GM21447 (cell line): ENCODE measurements around the gene INPP5A.
A peak's percentile ranks its signal among the peaks of the same experiment; 100 is the strongest.

Experiments used
- ATAC-seq: cut with Tn5 transposase; IDR thresholded peaks from one replicate; pipeline ENCODE4 v1.9.1; 2021; ENCODE audit not compliant: unreplicated experiment

INPP5A gene

DNA sequence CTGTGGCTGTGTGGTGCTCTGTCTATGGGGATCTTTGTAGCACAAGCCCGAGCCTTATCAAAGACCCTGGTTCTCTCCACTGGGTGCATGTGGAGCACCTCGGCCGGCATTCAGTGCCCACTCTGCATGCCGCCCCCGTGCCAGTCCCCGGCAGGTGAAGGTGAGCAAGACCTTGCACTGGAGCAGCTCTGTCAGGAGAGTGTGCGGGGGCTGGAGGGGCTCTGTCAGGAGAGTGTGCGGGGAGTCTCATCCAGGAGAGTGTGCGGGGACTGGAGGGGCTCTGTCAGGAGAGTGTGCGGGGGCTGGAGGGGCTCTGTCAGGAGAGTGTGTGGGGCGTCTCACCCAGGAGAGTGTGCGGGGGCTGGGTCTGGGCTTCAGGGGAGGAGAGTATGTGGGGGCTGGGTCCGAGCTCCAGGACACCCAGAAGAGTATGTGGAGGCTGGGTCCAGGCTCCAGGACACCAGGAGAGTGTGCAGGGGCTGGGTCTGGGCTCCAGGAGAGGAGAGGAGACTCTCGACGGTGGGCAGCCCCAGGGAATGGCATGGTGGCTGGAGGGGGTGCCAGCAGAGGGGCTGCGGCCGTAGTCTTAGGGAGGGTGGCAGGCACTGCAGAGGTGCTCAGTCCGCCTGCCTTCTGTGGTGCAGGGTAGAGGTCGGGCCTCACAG lies 40.8 kb downstream of the INPP5A start:
- ATAC-seq: no peak

DNA sequence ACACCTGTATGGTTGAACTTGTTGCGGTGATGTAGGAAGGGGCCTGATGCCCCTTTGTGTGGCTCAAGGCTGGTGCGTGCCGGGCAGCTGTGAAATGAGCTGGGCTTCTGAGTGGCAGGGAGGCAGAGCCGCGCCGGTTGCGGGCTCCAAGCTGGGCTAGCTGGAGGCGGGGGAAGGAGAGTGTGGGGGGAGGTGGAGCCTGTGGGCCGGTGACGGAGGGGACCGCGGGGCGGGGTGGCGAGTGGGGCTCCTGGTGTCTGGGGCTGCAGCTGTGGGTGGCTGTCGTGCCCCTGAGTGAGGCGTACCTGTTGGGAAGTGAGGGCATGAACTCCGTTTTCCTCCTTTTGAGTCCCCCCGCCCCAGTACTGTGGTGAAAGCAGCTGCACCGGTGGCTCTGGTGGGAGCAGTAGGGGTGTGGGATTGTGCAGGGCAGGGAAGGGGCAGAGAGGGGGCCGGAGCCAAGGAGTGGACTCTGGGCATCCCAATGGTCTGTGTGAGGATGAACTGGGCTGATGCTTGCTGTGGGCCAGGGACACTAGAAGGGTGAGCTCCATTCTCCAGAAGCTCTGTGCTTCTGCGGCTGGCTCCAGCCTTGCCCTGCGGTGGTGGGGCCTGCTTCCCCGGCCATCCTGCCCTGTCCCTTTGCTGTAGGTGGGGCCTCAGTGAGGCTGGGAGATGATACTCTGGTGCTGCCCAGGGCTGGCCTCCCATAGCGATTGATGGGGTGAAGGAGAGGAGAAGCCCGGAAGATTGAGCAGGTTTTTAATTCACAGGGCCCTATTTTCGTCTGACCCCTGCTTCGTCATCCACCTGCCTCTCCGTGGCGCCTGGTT lies 41.7 kb downstream of the INPP5A start:
- ATAC-seq: no peak

DNA sequence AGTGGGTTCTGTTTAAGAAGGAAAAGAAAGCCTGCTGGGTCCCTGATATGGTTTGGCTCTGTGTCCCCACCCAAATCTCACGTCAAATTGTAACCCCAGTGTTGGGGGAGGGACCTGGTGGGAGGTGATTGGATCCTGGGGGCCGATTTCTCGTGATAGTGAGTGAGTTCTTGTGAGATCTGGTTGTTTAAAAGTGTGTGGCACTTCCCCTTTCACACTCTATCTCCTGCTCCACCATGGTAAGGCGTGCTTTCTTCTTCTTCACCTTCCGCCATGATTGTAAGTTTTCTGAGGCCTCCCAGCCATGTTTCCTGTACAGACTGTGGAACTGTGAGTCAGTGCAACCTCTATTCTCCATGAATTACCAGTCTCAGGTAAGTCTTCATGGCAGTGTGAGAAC lies 42.6 kb downstream of the INPP5A start:
- ATAC-seq: no peak

DNA sequence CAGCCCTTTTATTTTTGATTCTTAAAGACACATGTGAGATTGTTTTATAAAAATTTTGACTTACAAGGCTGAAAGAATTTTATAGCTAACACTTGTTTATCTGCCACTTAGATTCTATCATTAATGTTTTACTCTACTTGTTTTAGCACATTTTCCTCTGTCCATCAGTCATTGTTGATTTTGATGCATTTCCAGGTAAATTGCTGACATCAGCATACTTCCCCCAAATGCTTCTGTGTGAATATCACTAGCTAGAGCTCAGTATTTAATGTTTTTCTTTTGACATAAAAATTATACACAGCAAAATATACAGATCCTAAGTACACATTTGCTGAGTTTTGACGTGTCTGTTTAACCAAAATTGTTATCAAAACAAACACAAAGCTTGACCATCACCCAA lies 43.0 kb downstream of the INPP5A start:
- ATAC-seq: no peak

DNA sequence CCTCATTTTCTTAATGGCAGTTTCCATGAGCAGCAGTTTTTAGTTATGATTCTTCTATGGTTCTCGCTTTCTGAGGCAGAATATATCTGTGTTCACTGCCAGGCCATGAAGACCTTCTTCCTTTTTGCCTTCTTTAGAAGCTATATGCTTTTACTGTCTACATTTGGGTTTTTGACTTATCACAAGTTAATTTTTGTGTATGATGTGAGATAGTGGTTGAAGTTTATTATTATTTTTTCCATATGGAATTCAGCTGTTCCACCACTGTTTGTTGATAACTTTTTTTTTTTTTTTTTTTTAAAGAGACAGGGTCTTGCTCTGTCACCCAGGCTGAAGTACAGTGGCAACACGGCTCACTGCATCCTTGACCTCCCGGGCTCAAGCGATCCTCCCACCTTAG lies 44.5 kb downstream of the INPP5A start:
- ATAC-seq: no peak

DNA sequence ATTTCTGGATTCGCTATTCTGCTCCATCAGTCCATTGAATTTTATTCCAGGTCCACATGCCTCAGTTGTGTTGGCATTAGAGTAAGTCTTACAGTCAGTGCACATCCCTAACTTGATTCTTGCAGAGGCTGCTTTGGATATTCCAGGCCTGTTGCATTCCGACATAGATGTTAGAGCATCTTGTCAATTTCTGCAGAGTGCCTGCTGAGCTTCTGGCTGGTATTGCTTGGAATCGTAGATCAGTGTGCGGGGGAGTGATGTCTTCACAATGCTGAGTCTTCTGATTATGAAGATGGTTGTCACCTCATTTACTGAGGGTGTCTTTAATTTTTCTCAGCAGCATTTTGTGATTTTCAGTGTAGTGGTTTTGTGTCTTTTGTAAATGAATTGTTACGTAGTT lies 45.2 kb downstream of the INPP5A start:
- ATAC-seq: no peak

DNA sequence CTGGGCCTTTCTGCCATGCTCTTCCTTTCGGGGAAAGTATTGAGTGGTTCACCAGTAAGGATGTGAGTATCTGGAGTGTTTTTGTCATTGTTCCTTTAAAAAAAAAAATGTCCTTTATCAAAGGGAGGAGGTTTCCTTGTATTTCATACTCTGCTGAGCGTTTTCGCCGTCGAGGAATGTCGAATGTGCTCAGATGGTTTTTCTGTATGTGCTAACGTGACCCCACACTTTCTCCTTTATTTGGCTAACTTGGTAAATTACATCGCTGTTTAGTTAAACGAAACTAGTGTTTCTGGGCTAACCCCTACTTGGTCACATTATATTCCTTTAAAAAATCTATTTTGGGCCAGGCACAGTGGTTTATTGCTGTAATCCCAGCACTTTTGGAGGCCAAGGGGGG lies 45.9 kb downstream of the INPP5A start:
- ATAC-seq: no peak

DNA sequence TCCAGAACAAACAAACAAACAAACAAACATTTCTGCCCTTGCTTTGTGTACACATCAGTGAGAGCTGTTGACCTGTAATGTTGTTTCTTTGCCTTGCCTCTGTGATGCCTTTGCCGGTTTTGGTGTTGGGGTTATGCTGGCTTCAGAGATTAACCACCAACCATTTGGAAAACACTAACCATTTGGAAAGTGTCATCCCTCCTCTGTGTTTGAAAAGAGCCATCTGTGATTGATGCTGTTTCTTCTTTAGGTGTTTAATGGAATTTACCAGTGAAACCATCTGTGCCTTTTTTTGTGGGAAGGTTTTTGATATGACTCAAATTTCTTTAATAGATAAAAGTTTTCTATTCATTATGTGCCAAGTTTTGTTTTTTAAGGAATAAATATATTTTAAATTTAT lies 46.5 kb downstream of the INPP5A start:
- ATAC-seq: no peak

DNA sequence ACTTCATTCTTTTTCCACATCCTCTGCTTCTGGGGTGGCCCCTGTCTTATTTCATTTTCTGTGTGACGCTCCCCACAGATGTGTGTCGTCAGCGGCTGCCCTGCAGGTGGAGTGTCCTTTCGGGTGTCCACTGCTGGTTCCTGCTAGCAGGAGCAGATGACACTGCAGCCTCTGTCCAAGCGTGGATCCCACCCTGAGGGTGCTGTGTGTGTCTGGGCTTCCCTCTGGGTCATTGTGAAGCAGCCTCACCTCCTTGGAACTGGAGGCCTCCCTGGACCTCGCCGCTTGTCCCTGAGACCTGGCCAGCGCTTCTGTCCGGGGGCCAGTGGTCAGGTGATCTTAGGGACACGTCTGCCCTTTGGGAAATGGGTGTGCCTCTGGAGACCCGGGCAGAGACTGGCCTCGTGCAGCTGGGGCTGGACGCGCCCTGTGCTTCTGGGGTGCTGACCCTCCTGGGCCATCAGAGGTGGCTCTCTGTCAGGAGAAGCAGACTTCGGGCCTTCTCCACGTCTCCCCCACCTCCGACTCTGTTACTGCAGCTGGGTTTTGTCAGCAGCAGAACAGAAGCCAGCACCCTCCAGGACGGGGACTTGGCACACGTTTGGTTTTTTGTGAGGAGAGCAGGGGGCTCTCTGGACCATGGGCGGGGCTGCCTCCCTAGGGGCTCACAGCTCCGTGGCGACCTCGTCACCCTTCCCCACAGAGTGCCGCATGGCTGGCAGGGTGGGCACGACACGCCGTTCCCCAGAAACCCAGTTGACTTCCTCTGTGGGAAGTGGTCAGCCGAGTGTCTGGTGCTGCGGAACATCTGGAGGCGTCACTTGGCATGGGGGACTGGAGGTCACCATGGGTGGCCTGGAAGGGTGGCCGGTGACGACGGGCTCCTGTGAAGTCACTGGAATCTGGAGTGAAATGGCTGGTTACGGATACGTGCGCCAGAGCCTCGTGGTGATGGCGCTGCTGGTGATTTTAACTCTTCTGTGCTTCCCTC lies 48.4 kb downstream of the INPP5A start:
- ATAC-seq: no peak

DNA sequence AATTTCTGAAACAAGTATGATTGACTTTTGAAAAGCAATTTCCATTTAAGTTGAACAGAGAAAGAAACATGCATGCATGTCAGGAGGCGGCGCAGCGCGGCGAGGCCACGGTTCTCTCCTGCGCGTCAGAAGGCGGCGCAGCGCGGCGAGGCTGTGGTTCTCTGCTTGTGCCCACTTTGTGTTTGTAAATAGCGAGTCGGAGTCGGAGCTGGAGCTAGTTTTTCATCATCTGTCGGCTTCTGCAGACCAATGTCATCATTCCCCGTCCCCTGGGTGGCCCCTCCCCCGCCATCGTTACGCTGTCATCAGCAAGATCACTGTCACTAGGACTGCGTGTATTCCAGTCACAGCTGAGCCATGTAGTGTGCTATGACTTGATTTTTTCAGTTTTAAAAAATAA lies 49.2 kb downstream of the INPP5A start:
- no peak for ATAC-seq

DNA sequence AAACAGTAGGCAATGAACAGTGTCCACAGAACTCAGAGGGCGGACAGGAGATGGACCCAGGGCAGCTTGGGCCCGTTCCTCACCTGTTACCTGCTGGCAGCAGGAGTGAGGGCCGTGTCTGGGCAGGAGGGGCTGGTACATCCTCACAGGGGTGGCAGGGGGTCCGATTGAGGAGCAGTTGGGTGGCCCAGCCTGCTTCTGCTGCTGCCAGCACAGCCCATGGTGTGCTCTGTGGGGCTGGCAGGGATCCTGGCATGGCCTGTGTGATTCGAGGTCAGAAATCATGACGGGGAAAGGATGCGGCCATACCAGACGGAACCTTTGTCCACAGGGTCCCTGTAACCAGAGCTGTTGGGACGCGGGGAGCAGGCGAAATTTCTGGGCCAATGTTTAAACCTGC lies 49.6 kb downstream of the INPP5A start:
- no peak for ATAC-seq

DNA sequence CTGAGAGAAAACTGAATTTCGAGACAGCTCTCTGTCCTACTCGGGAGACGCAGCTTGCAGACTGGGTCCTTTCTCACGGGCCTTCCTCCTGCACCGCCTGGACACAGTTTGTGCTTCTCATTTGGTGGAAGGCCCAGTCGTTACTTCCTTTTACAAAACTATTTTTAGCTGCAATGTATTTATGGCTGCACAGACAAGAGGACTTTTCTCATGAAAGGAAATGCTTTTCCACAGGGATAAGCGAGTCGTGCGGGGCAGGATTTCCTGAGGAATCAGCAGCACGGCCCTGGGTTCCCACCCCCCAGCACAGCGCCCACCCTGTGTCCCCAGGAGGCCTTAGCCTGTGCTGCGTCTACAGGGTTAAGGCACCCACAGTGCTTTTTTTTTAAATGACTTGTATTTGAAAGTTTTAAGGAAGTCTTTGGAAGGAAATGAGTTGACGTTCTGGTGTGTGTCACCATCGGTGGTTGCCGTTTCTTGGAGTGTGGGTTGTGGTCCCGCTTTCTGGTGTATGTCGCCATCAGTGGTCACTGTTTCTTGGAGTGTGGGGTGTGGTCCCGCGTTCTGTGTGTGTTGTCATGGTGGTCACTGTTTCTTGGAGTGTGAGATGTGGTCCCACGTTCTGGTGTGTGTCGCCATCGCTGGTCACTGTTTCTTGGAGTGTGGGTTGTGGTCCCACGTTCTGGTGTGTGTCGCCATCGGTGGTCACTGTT lies 50.9 kb downstream of the INPP5A start:
- ATAC-seq: no peak

DNA sequence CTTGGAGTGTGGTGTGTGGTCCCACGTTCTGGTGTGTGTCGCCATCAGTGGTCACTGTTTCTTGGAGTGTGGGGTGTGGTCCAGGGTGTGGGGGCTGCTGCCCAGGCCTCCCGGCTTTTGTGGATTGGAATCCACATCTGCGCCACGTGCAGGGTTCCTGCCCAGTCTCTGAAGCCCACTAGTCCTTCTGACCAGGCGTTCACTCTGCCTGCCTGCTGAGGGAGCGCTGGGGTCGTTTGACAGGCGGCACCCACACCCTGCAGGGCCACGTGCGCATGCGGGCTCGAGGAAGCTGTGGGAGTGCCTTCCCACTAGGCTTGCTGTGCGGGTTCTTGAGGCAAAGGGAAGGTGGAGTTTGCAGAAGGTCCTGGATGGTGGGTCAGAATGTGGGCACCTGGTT lies 51.4 kb downstream of the INPP5A start:
- no peak for ATAC-seq

DNA sequence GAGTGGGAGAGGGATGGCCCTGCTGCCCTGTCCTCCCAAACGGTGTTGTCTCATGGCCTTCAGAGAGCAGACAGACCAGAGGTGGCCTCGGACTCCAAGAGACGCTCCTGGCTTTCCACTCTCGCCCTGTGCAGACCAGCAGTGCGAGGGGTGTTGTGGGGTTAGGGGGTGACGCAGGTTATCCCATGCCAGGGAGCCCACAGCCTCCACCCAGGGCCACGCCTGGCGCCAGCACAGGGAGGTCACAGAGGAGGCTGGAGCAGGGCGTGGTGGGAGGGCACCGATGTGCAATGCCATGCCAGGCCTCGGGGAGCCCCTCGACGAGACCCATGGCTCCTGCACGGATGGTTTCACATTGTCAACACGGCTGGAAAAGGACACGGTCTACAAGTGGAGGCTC lies 52.1 kb downstream of the INPP5A start:
- no peak for ATAC-seq

DNA sequence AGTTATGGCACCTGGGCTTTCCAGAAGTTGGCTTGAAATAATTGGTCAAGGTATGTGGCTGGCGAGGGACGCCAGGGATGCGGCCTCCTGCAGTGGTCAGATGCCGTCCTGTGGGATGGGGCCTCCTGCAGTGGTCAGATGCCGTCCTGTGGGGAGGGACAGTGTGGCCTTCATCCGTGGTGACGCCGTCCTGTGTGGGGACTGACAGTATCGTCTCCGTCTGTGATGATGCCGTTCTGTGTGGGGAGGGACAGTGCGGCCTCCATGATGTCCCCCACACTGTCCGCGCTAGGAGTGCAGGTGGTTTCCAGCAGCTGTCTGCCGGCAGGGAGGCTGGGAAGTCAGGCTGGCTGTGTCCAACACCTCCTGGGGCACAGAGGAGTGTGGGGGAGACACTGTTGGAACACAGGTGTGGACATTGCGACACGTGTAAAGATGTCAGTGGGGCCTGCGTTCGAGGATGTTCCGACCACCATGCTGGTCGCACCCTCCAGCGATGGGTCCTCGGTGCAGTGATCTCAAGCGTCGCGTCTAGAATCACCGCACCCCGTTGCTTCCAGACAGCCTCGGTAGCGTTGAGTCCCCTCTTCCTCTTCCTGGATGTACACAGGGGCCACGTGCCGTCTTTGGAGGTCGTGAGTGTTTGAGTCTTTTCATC lies 52.6 kb downstream of the INPP5A start:
- ATAC-seq: no peak

DNA sequence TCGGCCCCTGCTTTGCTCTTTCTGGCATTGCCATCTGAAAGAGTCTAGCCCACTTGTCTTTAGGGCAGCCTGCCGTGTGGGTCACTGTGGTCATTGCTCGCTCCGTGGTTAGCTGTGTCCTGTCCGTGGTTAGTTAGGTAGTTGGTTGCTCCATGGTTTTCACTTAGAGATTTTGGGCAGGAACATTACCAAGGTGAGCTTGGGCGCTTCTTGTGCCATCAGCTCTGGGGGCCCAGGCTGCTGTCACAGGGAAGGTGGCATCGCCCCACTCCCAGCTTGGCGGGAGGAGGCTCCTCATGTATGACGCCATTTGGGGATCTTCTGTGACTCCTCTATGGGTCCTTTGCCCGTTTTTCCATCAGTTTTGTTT lies 53.1 kb downstream of the INPP5A start:
- no peak for ATAC-seq

DNA sequence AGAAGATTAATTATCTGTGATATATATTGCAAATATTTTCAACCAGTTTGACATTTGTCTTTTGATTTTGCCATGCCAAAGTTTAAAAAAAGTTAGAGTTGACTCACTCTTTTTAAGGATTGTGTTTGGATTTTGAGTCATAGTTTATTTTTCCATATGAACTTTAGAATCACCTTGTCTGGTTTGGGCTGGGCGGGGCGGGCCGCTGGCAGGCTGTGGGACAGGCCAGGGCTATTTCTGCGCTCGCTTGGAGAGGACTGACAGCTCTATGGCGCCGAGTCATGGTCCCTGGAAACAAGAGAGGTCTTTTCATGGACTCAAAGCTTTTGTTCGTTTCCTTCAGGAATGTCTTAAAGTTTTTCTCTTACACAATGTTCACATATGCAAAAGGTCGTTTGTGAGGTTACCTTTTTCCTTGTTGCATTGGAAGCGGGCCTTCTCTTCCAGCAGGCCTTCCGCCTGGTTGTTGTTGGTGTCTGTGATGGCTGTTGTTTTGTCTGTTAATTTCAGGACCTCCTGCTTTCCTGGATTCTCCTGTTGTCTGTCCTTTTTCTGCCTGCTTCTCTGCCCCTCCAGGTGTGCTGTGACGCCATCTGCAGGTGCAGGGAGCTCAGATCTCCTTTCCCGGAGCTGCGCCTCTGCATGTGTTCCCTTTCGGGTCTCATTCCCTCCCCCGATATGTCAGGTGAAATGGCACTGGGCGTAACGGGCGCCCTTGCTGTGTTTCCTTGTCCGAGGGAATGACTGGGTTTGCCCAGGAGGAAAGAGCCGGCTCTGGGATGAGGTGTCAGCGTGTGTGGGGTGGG lies 53.8 kb downstream of the INPP5A start:
- no peak for ATAC-seq

DNA sequence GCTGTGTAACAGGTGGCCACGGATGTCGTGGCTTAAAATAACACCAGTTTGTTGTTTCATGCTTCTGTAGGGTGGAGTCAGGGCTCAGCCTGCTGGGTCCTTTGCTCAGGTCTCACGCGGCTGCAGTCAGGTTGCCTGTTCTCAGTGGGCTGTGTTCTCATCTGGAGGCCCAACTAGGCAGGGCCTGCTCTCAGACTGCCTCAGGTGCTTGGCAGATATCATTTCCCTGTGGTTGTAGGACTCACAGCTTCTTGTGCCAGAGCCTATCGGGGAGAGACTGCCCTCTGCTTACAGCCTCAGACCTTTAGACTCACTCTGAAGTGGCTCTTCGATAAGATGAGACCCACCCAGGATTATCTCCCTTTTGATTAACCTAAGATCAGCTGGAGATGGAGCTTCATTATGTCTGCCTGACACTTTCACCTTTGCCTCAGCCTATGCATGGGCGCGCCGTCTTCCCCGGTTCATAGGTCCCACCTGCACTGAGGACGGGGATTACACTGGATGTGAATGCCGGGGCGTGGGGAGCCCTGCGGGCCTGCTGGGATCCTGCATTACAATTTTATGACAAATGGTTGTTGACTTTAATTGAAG lies 55.3 kb downstream of the INPP5A start:
- ATAC-seq: no peak

DNA sequence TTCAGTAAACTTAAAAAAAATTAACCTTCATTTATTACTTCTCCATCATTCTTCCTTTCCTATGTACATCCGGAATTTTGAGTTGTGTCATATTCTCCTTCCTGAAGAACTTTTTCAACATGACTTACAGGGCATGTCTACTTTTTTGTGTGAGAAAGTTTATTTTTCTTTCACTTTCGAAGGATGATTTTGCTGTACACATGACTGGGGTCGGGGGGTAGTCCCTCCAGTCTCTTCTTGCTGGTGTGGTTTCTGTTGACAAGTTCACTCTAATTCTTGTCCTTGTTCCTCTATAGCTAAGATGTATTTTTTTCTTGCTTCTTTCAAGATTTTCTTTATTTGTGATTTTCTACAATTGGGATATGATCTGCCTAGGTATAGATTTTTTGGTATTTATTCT lies 55.8 kb downstream of the INPP5A start:
- peak; percentile 71 for ATAC-seq
